Smooth muscle cell of the coronary artery (primary cell): ENCODE data around the gene HOXC12. TPM values are rescaled to one million over a fixed set of nuclear protein-coding genes. Genes with fewer than 3 reads are reported as not detected.

Experiments used
- total RNA-seq: library from RNA; depleted of rRNA; stranded (reverse); fragments of >200 nt; gene quantifications from 2 replicates; pipeline ENCODE4 v1.2.3, GENCODE V29; 2014; ENCODE audit warnings: low replicate concordance

The HOXC12 gene, protein sequence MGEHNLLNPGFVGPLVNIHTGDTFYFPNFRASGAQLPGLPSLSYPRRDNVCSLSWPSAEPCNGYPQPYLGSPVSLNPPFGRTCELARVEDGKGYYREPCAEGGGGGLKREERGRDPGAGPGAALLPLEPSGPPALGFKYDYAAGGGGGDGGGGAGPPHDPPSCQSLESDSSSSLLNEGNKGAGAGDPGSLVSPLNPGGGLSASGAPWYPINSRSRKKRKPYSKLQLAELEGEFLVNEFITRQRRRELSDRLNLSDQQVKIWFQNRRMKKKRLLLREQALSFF
- total RNA-seq, result not detected in 2 replicates

DNA sequence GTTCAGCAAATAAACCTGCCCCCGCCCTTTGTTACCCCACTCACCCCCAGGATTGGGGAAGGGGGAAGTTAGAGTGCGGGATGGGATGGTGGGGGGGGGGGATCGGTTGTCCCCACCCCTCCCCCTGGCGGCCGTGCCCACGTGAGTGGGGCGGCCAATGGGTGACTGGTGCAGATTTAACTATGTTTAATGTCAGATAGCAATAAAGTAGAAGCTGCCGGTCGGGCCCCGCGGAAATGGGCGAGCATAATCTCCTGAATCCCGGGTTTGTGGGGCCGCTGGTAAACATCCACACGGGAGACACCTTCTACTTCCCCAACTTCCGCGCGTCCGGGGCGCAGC is at the start of gene HOXC12:
Gene HOXC12 (plus strand): TSS at position 210 of the 342 bp plus-strand sequence. CDS start 27 bp downstream, at position 237.

DNA sequence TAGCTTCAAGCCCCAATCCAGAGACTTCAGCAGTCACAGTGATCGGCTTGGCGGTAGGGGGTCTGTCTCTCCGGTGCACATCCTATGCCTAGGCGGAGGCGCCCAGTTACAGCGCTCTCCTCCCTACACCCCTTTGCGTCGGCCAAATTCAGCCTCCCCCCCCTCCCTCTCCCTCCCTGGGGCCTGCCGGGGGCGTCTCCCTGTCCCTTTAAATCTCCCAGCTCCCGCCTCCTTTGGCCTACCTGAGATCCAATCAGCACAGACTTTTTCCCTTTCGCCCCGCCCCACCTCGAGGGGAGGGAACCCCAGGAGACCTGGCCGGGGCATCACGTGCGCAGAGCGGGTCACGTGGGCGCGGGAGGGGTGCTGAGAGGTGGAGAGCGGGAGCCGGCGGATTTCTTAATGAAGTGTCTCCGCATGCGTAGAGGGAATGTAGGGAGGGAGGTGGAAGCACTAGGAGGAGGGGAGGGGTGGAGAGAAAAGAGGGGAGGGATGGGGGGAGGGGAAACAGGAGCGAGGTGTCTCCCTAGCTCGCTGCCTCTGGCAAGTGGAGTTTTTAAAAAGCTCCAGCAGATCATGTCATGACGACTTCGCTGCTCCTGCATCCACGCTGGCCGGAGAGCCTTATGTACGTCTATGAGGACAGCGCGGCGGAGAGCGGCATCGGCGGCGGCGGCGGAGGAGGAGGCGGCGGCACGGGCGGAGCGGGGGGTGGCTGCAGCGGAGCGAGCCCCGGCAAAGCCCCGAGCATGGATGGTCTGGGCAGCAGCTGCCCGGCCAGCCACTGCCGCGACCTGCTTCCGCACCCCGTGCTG is 16.2 kb upstream of the HOXC12 start, which contains the start of gene HOXC13:
Gene HOXC13 (plus strand): TSS at position 506 of the 815 bp plus-strand sequence. CDS start 76 bp downstream, at position 582.

DNA sequence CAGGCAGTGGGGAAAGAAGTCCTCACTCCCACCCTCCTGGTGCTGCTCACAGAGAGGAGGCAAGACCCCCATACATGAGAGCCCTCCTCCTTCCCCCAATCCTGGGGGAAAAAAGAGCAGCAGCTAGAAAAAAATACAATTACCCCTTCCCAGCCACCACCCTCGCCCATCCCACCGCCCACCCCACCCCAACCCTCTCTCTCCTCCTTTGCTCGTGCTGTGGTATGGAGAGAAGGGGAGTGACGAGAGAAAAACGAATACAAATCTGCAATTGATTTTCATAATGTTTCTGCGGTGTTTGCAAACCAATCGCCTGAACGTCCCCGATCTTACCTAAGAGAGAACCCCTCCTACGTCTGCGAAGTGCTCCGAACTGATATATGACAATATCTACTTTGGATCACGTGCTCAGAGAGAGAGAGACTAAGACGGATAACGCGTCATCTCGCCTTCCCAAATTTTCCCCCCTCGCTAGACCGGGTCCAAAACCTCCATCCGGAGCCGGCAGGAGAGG is 18.1 kb downstream of the HOXC12 start, which contains the start of gene HOXC11:
Gene HOXC11 (plus strand): TSS at position 405 of the 514 bp plus-strand sequence. CDS start 116 bp downstream, outside the sequence.

DNA sequence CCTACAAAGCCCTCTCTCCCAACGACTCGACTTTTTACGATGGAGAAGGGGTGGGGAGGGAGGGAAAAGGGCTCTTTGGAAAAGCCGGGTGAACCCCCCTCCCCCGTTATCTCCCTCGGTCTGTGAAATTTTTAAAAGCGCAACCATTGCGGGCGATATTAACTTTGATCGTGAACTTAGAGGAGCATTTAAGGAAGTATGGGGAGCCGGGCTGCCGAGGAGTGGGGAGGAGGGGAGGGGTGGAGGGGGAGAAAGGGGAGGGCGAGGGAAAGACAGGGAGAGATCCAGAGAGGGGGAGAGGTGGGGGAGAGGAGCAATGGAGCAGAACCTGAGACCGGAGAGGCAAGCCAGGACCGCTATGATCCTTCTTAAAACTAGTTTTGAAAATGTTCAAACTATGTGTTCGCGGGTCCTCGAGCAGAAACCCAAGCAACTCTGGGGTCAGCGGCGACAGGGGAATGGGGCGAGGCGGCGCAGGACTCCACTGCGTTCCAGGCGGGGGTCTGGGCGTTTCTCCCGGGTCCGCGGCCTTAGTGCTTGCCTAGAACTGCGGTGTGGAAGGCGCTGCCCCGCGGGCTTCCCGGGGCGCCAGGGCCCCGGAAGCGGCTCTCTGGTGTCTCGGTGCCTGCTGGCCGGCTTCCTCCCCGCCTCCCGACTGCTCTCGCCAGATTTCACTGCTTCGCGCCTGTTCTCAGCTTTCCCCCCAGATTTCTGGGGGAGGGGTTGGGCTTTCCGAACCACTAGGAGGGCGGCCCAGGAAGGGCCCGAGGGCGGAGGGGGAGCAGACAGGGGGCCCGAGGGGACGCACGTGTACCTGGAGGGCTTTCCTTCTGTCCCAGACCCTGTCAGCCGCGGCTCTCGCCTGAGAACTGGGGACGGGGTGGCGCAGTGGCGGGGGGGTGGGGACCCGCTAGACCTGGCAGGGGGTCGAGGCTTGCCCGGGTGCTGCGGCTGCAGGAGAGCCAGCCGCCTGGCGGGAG is 19.7 kb downstream of the HOXC12 start, which contains the start of gene HOTAIR:
Gene HOTAIR (minus strand): TSS at position 871 of the 980 bp plus-strand sequence.

DNA sequence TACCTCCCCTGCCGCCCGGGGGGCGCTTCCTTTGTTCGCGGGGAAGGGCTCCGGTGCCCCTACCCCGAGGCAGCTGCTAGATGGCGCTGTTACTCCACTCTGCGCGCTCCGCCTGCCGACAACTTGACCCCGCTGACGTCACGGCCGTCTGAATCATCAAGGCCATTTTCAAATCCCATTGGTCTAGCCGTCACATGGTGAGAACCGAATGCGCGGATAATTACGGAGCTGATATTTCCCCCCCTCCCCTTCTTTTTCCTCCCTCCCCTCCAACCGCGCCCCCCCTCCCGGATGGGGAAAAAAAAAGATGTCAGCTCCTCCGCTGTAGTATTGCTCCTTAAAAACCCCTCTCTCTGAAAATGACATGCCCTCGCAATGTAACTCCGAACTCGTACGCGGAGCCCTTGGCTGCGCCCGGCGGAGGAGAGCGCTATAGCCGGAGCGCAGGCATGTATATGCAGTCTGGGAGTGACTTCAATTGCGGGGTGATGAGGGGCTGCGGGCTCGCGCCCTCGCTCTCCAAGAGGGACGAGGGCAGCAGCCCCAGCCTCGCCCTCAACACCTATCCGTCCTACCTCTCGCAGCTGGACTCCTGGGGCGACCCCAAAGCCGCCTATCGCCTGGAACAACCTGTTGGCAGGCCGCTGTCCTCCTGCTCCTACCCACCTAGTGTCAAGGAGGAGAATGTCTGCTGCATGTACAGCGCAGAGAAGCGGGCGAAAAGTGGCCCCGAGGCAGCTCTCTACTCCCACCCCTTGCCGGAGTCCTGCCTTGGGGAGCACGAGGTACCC is 30.4 kb downstream of the HOXC12 start, which contains the start of gene HOXC10:
Gene HOXC10 (plus strand): TSS at position 246 of the 791 bp plus-strand sequence. CDS start 114 bp downstream, at position 360.

DNA sequence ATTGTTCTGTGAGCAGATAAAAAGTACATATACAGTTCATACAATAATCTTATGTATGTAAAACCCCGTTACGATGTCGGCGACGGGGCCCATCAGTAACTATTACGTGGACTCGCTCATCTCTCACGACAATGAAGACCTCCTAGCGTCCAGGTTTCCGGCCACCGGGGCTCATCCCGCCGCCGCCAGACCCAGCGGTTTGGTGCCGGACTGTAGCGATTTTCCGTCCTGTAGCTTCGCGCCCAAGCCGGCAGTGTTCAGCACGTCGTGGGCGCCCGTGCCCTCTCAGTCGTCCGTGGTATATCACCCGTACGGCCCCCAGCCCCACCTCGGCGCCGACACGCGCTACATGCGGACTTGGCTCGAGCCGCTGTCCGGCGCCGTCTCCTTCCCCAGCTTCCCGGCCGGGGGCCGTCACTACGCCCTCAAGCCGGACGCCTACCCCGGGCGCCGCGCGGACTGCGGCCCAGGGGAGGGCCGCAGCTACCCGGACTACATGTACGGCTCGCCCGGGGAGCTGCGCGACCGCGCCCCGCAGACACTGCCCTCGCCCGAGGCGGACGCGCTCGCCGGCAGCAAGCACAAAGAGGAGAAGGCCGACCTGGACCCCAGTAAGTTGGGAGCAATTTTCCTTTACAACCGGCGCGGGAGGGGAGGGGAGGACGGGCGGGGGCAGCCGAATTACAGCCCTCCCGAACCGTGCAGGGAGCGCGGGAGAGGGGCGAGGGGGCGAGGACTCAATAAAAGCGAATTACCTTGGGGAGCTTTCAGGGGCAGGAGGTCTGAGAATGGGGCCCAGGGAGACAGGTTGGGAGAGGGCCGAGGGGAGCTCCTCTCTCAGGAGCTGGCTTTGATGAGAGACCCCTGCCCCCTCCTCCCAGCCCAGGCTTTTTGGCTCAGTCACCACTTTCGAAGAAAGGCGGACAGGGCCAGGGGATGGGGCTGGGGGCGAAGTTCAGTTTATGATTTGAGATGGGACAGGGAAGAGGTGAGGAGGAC is 45.7 kb downstream of the HOXC12 start, which contains the start of gene HOXC9:
Gene HOXC9 (plus strand): TSS at position 46 of the 999 bp plus-strand sequence. CDS start 28 bp downstream, at position 74.

Other genes starting within 250 kb of the HOXC12 start
- gene CALCOCO1, start 227.5 kb upstream of the HOXC12 start, total RNA-seq, result 62.5 and 160 TPM in 2 replicates
- gene CISTR, start 202.9 kb upstream of the HOXC12 start, total RNA-seq, result not detected in 2 replicates
- gene HOXC13, start 16.1 kb upstream of the HOXC12 start, total RNA-seq, result not detected in 2 replicates
- gene HOXC11, start 18.2 kb downstream of the HOXC12 start, total RNA-seq, result not detected in 2 replicates
- gene HOTAIR, start 20.1 kb downstream of the HOXC12 start, total RNA-seq, result not detected in 2 replicates
- not detected in 2 replicates for gene HOXC10, start 30.2 kb downstream of the HOXC12 start, total RNA-seq
- gene HOXC9, start 45.3 kb downstream of the HOXC12 start, total RNA-seq, result 0.08 TPM in 1 of 2 replicates, not detected in the other
- not detected in 2 replicates for gene HOXC8, start 54.1 kb downstream of the HOXC12 start, total RNA-seq
- gene HOXC6, start 73.5 kb downstream of the HOXC12 start, total RNA-seq, result 0.35 TPM in 1 of 2 replicates, not detected in the other
- 0.12 TPM in 1 of 2 replicates, not detected in the other for gene HOXC5, start 78.1 kb downstream of the HOXC12 start, total RNA-seq
- not detected in 2 replicates for gene HOXC4, start 98.9 kb downstream of the HOXC12 start, total RNA-seq
- 9.6 and 24.5 TPM in 2 replicates for gene SMUG1, start 234.1 kb downstream of the HOXC12 start, total RNA-seq